HG03025 (cell line): ENCODE data around the gene GABRD.

Source experiments
- ATAC-seq: cut with Tn5 transposase; IDR thresholded peaks from one replicate; pipeline ENCODE4 v1.9.1; 2021; ENCODE audit warnings: mild to moderate bottlenecking, moderate library complexity; ENCODE audit not compliant: unreplicated experiment, low FRiP score

Gene GABRD

GRCh38 chr1:1984560-1985070 lies 34.5 kb upstream of the GABRD start:
- ATAC-seq = no peak

DNA sequence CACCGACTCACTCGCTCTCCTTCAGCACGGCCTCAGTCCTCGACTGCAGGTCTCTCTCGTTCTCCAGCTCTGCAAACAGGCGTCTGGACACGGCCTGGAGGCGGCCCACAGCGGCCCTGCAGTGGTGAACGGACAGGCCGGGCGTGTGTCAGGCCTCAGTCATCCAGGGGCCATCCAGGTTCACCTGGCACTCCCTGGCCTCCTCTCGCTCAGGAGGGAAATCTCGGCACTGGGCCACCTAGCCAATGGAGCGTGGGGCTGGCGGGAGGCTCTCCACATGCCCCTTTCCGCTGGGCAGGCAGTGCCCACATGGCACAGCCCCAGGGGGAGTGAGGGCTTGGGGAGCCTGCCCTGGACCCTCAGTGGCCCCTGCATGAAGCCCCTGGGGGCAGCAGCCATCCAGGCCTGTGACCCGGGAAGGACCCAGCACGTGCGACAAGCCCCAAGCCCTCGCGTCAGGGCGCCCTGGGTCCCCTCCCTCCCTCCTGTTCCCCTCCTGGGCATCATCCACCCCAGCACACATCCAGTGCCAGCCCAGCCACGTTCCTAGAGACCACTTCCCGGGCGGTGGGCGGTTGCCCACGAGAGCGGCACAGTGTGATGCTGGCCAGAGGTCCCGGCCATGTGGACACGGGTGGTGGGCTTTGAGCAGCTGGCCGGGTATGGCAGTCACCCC lies 33.6 kb upstream of the GABRD start:
- ATAC-seq = no peak

DNA sequence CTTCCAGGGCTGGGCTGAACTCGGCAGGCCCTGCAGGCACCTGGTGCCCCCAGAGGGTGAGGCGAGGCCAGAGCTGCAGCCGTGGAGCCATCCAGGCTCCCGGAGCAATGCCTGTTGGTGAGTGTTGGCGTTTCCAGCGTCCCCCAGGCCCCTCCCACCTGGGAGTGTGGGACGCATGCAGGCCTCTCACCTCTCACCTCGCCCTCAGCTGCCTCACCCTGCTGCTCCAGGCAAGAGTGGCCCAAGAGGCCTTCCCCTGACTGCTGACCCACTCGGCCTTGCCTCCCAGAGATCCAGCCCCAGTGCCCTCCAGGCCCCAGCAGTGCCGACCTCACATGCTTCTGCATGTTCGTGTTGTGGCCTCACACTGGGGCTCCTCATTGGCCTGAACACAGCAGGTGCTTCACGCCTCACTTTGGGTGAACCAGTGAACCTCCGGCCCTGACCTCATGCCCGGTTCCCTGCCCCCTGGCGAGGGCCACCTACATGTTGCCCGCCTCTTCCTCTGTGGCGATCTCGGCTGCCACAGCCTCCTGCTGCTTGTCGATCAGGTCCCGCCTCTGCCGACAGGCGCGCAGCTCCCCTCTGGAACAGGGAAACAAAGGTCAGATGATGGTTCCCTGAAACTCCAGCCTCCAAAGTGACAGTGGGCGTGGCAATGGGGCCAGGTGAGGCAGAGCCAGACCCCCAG lies 32.5 kb upstream of the GABRD start:
- no peak for ATAC-seq

- ATAC-seq = no peak
Measured at GRCh38 chr1:1987142-1987510, 32.0 kb upstream of the GABRD start.

DNA sequence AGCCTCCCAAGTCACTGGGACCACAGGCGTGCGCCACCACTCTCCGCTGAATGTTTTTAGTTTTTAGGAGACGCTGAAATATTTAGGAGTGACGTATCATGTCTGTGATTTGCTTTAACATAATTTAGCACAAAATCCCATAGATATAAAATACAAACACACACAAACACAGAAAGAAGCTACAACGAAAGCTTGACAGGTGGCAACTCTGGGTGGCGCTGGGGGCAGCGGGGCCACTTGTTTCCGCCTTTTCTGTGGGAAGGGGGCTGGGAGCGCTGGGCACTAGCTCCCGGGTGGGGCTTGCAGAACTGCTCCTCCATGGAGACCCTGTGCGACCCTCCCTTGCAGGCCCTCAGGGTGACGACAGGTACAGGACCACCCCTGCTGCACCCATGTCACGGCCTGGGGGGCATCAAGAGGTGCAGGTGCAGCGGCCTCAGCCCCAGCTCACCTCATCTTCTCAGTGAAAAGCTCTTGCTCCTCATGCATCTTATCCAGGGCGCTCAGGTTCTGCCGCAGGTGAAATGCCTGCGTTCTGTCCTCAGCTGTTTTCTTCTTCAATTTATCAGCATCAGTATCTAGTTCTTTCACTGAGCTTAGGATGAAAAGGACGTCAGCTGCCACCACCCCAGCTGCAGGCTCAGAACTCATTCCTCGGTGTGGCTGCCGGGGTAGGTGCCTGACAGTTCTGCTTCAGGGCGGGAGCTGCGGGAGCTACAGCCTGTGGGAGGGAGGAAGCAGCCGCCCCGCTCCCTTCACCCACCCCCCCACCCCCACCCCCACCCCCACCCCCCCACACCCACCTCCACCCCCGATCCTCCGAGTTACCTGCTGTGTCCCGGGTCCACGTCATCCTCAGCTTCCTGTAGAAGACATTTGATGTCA lies 30.8 kb upstream of the GABRD start:
- no peak for ATAC-seq

DNA sequence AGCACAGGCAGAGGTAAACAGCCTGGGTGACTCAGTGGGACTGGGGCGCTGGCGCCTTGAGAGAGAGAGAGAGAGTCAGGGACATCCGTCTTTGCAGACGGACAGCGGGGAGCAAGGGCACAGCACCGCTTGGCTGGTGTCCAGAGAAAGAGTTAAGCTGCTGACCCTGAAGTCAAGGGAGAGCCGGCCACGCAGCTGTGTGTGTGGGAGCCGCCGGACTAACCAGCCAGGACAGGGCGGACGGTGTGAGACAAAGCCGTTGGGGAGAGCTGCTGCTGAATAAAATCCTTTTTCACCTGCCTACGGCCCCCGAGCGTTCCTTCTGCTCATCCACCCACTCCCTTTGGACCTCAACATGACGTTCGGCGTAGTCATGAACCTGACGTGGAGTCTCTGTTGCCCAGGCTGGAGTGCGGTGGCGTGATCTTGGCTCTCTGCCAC lies 30.0 kb upstream of the GABRD start:
- ATAC-seq = no peak

DNA sequence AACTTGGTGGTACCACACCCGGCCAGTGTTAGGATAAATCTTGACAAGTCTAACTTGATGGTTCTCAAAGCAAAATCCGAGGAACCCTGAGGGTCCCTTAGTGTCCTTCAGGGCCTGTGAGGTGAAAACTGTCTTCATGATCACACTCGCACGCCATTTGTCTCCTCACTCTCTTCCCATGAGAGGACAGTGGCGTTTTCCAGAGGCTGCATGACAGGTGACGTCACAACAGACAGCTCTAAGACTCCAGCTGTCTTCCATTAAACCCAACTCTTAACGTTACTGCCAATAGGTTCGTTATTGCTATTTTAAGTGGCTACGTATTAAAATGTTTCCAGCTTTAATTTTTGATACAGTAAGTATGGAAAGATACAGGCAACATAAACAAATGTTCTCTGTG lies 29.4 kb upstream of the GABRD start:
- no peak for ATAC-seq

GRCh38 chr1:1990222-1990621 lies 28.9 kb upstream of the GABRD start:
- ATAC-seq = no peak

DNA sequence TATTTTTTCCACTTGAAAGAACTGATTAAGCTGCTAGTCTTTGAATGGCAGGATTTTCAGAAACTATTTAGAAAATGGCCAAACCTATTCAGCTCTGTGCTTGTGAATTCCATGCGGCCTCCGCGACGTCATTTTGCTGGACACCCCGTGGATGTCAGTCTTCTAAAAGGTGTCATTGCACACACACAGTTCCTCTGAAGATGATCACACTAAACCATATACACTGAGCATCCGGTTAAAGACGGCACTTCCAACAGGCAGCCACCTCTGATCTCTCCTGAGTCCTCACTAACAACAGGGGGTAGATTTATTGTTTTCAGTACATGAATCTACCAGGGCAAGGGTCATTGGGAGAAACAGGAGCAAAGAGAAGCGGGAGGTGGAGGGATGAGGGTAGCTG lies 24.6 kb upstream of the GABRD start:
- no peak for ATAC-seq

DNA sequence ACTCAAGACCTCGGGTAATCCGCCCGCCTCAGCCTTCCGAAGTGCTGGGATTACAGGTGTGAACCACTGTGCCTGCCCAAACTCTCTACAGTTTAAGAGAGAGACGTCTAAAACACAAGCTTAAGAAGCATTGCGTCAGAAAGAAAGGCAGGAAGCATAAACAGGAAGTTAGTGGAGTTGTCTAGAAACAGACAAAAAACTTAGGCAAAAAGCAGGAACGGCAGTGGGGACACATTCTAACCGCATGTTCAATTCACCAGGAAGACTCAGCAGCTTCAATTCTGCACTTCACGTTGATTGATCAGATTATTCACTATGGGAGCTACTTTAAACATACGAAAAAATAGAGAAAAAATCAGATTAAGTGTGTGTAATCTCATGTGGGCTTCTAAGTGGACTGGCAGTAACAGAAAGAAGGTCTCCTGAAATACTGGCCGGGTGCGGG lies 22.9 kb upstream of the GABRD start:
- no peak for ATAC-seq

DNA sequence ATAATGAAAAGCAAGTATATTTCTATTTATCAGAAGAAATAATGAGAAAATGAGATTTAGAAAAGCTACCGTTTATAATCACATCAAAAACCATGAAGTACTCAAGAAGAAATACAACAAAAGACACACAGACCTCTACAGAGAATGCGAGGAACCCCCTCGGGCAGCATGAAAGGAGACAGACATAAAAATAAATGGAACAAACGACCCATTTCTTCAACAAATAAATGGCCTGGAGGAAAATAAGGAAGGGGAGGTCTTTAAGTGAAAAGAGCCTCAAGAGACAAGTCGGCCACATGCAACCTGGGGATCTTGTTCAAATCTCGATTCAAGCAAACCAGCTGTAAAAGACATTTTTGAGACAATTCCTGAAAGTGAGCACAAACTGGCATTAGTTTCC lies 21.6 kb upstream of the GABRD start:
- ATAC-seq = no peak

- ATAC-seq = no peak
Measured at GRCh38 chr1:2000432-2000831, 18.7 kb upstream of the GABRD start.

- ATAC-seq = no peak
Measured at GRCh38 chr1:2000850-2001249, 18.3 kb upstream of the GABRD start.

DNA sequence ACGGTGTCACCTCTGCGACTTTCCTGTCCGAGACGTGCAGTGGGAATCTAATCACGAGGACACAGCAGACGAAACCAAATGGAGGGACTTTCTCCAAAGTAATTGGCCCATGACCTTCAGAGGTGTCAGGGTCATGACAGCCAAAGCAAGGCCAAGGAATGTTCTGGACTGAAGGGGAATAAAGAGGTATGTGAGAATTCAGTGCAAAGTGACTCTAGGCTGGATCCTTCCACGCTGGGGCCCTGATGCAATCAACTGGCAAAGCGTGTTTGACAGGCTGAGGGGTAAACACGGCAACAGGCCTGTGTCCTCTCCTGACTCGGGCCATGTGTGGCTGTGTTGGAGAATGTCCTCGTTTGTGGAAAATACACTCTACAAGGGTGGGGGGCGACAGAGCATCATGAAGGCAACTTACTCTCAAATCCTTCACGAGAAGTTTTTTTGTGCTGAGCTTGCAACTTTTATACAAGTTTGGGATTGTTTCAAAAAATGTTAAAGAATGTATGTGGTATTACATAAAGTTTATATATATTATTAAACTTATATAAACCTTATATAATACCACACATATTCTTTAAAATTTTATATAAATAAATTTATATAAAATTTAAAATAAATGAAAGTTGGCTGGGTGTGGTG lies 17.3 kb upstream of the GABRD start:
- ATAC-seq = no peak

DNA sequence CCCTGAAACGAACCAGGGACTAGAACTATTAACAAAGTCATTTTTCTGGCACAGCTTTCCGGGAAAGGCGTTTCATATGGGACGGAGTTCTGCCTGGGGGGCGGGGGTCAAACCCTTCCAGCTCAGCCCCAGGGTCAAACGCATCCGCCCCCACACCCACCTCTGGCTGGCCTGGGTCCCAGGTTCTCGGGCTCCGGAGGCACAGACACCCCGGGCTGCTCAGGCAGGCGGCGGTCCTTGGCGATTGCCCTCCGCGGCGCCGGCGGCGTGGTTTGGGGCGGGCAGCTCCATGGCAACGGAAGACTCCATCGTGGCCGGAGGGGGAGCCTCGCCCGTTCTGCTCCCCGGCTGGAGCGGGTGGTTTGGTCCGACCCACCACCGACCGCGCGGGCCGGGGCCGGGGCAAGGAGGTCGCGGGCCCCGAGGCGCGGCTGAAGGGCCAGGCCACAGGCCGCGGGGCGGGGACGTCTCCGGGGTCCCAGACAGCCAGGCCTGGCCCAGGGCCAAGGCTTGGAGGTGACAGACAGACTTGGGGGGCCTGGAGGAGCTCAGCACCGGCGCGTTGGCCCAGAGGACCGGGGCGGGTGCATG lies 15.5 kb upstream of the GABRD start, which contains the start of gene CFAP74:
CFAP74 (minus strand) TSS at position 246 of the 591 bp plus-strand sequence. CDS start 12,830 bp downstream, outside the sequence.
- ATAC-seq = no peak

DNA sequence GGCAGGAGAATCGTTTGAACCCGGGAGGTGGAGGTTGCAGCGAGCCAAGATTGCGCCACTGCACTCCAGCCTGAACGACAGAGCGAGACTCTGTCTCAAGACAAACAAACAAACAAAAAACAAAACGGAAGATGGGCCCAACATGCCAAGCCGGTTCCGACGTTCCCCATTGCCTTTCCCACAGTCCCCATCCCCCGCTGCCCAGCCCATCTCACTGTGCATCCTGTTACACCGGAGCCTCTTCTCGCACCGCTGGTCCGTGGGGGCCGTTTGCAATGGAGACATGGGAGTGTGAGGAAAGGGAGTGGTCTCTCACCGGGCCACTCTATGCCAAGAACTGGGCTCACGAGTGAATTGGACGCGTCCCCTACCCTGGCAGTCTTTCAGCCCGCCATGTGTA lies 14.3 kb upstream of the GABRD start:
- no peak for ATAC-seq

- ATAC-seq = no peak
Measured at GRCh38 chr1:2009101-2010053, 9.8 kb upstream of the GABRD start.

- no peak for ATAC-seq
Measured at GRCh38 chr1:2014181-2014580, 5.0 kb upstream of the GABRD start.
